GM18498 (cell line): ENCODE results near the gene RABGAP1.
A peak's percentile ranks its signal among the peaks of the same experiment; 100 is the strongest.

Source experiments
- ATAC-seq: cut with Tn5 transposase; IDR thresholded peaks from one replicate; pipeline ENCODE4 v1.9.1; 2021; ENCODE audit warnings: mild to moderate bottlenecking, moderate library complexity; ENCODE audit not compliant: unreplicated experiment

Gene RABGAP1

GRCh38 chr9:122944960-122945888, 4.4 kb downstream of the RABGAP1 start:
- no peak for ATAC-seq

- ATAC-seq = no peak
These were observed 5.7 kb downstream of the RABGAP1 start for GRCh38 chr9:122946461-122947005.

- no peak for ATAC-seq
These were observed 7.5 kb downstream of the RABGAP1 start for GRCh38 chr9:122948313-122948712.

GRCh38 chr9:122949696-122950095, 8.9 kb downstream of the RABGAP1 start:
- no peak for ATAC-seq

GRCh38 chr9:122950263-122950662, 9.4 kb downstream of the RABGAP1 start:
- no peak for ATAC-seq

GRCh38 chr9:122951056-122951455, 10.2 kb downstream of the RABGAP1 start:
- no peak for ATAC-seq

GRCh38 chr9:122954253-122954691, 13.5 kb downstream of the RABGAP1 start:
- ATAC-seq = no peak

- no peak for ATAC-seq
These were observed 15.1 kb downstream of the RABGAP1 start for GRCh38 chr9:122955961-122956360.

GRCh38 chr9:122961139-122961538, 20.3 kb downstream of the RABGAP1 start:
- ATAC-seq = no peak

GRCh38 chr9:122975196-122975595, 34.4 kb downstream of the RABGAP1 start:
- no peak for ATAC-seq

- ATAC-seq = no peak
These were observed 37.8 kb downstream of the RABGAP1 start for GRCh38 chr9:122978601-122979000.

GRCh38 chr9:122986010-122986409, 45.2 kb downstream of the RABGAP1 start:
- no peak for ATAC-seq

- ATAC-seq = no peak
These were observed 47.3 kb downstream of the RABGAP1 start for GRCh38 chr9:122988141-122988540.

GRCh38 chr9:122988920-122989621, 48.3 kb downstream of the RABGAP1 start:
- ATAC-seq = peak; percentile 77

GRCh38 chr9:122991370-122991830, 50.6 kb downstream of the RABGAP1 start:
- ATAC-seq = peak; percentile 55

- ATAC-seq = no peak
These were observed 55.8 kb downstream of the RABGAP1 start for GRCh38 chr9:122996586-122996985.

GRCh38 chr9:122998448-122998847, 57.6 kb downstream of the RABGAP1 start:
- ATAC-seq = no peak

- ATAC-seq = no peak
These were observed 59.7 kb downstream of the RABGAP1 start for GRCh38 chr9:123000371-123001068.

- no peak for ATAC-seq
These were observed 61.9 kb downstream of the RABGAP1 start for GRCh38 chr9:123002754-123003153.

- ATAC-seq = no peak
These were observed 62.6 kb downstream of the RABGAP1 start for GRCh38 chr9:123003466-123003865.

- ATAC-seq = no peak
These were observed 65.1 kb downstream of the RABGAP1 start for GRCh38 chr9:123005964-123006363.
